ENCODE results near the gene ALDH3B2. TPM values are rescaled to one million over a fixed set of nuclear protein-coding genes. Genes with fewer than 3 reads are reported as not detected.
"Not testable (repeated sequence)": the region's sequence is repeated elsewhere in the genome, so short reads cannot be mapped to it uniquely, and the experiment has no call there.

The ALDH3B2 gene
- total and polyA plus RNA-seq, 10 donors, result 0.03 TPM; not detected in 9

DNA sequence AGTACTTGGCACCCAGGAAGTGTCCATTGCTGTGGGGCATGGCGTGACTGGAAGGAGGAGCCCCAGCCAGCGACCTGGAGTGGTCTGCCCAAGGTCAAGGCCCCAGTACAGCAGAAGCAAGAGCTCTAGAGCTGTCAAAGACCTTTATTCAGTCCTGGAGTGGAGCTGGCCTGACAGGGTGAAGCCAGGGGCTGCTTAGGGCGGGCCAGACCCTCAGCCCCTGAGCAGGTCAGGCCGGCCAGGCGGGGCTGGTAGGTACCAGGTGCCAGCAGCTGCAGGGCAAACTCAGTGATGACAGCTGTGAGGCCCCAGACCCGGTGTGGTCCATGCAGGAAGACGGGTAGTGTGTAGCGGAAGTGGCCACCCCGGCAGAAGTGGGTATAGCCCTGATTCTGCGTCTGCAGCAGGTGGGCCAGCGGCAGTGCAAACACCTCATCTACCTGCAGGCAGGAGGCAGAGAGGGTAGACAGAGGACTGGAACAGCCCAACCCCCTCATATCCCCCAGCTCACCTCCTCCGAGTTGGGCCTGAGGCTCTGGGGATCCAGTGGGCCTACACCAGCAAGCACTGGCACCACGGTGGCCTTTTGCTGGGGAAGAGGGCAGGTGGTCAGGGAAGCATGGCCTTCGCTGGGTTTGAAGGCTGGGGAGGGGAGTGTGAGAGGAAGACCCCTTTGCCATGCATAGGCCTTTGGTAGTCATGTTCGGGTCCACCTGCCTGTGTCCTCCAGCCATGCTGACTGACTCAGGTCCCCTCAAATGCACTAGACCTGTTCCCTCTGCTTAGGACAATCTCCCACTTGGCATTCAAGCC is 46.4 kb downstream of the ALDH3B2 start:
- 86 to 93% (median 89%) methylated on average over 13 to 15 of the region's 15 CpGs for WGBS, 5 donors
- Histone ChIP-seq H3K27ac (no peak overlapping the region), H3K4me1 (peaks cover 7 to 25% (median 20%) of the 10 kb centered on the region in 6 donors), H3K9me3 (no peaks in the 10 kb centered on the region), H3K27me3 (replicated peaks in 1 of 7) (no peaks in the 10 kb centered on the region), H3K36me3 (no peaks in the 10 kb centered on the region), H3K4me3 (no peak overlapping the region)
- TF ChIP-seq POLR2AphosphoS5 (IDR thresholded peaks at IDR 0.05), result no peak
- TF ChIP-seq POLR2A (IDR thresholded peaks at IDR 0.05), result no peak
- no peak for TF ChIP-seq CTCF (IDR thresholded peaks at IDR 0.05 in 8 of 11, conservative IDR thresholded peaks at IDR 0.05 in 3 of 11)
- DNase-seq, result peak; percentile 76
- intact Hi-C loops (cut with DNase I; ENCODE audit: low total_unique reads), result no loop called here

DNA sequence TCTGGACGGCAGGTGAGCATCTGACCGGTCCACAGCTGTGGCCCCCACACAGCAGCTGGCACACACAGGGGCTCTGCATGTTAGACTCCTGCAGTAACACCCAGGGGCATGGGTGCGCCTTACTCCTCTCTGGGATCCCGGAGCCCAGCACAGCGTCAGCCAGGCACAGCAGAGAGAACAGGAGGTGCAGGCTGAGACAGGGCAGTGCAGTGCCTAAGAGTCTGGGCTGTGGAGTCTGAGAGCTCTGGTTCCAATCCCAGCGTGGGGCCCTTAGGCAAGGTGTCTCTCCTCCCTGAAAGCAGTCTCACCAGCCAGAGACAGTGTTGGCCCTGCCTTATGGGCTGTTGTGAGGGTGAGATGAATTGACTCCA is 47.0 kb downstream of the ALDH3B2 start:
- no peaks in the 10 kb centered on the region for H3K36me3 ChIP-seq
- WGBS, 5 donors, result 90 to 100% (median 94%) methylated on average over 3 to 6 of the region's 6 CpGs
- H3K27me3 ChIP-seq (replicated peaks in 1 of 7), result no peaks in the 10 kb centered on the region
- intact Hi-C loops (cut with DNase I; ENCODE audit: low total_unique reads), result no loop called here
- peaks cover 7 to 25% (median 20%) of the 10 kb centered on the region in 6 donors for H3K4me1 ChIP-seq
- no peak overlapping the region for H3K27ac ChIP-seq
- no peaks in the 10 kb centered on the region for H3K9me3 ChIP-seq
- no peak for TF ChIP-seq POLR2AphosphoS5 (IDR thresholded peaks at IDR 0.05)
- peak; percentile 70 for DNase-seq
- H3K4me3 ChIP-seq, result no peak overlapping the region

GRCh38 chr11:67626970-67627369 is 47.5 kb downstream of the ALDH3B2 start:
- TF ChIP-seq POLR2AphosphoS5 (IDR thresholded peaks at IDR 0.05) (no peak), CTCF (IDR thresholded peaks at IDR 0.05 in 8 of 11, conservative IDR thresholded peaks at IDR 0.05 in 3 of 11) (no peak), POLR2A (IDR thresholded peaks at IDR 0.05) (no peak)
- DNase-seq, result peak; percentile 69
- Histone ChIP-seq H3K4me1 (peaks cover 7 to 25% (median 20%) of the 10 kb centered on the region in 6 donors), H3K27ac (no peak overlapping the region), H3K4me3 (no peak overlapping the region), H3K9me3 (no peaks in the 10 kb centered on the region), H3K27me3 (replicated peaks in 1 of 7) (no peaks in the 10 kb centered on the region), H3K36me3 (no peaks in the 10 kb centered on the region)
- intact Hi-C loops (cut with DNase I; ENCODE audit: low total_unique reads), result no loop called here
- WGBS, 5 donors, result 90 to 95% (median 94%) methylated on average over 8 to 10 of the region's 10 CpGs

DNA sequence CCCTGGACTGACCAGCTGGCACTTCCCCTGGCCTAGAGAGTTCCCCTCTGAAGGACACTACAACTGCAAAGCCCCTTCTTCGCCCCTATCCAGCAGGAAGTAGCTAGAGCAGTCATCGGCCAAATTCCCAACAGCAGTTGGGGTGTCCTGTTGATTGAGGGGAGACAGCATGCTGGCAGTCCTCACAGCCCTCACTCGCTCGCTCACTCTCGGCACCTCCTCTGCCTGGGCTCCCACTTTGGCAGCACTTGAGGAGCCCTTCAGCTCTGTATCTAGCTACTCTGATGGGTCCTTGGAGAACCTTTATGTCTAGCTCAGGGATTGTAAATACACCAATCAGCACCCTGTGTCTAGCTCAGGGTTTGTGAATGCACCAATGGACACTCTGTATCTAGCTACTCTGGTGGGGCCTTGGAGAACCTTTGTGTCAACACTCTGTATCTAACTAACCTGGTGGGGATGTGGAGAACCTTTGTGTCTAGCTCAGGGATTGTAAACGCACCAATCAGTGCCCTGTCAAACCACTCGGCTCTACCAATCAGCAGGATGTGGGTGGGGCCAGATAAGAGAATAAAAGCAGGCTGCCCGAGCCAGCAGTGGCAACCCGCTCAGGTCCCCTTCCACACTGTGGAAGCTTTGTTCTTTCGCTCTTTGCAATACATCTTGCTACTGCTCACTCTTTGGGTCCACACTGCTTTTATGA is 48.1 kb downstream of the ALDH3B2 start:
- H3K27ac ChIP-seq; H3K9me3 ChIP-seq; H3K27me3 ChIP-seq (replicated peaks in 1 of 7); H3K36me3 ChIP-seq; DNase-seq; intact Hi-C loops (cut with DNase I; ENCODE audit: low total_unique reads); H3K4me3 ChIP-seq: not testable (repeated sequence)
- H3K4me1 ChIP-seq, result peaks cover 7 to 23% (median 20%) of the 10 kb centered on the region in 6 donors
- 89 to 95% (median 92%) methylated on average over 9 to 10 of the region's 10 CpGs for WGBS, 5 donors

- 75 to 94% (median 89%) methylated on average over 1 of the region's 1 CpG for WGBS, 5 donors
- H3K4me1 ChIP-seq; intact Hi-C loops (cut with DNase I; ENCODE audit: low total_unique reads); H3K4me3 ChIP-seq; H3K27ac ChIP-seq; H3K9me3 ChIP-seq; H3K27me3 ChIP-seq (replicated peaks in 1 of 7); DNase-seq; H3K36me3 ChIP-seq: not testable (repeated sequence)
Measured at GRCh38 chr11:67623795-67624194, 50.6 kb downstream of the ALDH3B2 start.

DNA sequence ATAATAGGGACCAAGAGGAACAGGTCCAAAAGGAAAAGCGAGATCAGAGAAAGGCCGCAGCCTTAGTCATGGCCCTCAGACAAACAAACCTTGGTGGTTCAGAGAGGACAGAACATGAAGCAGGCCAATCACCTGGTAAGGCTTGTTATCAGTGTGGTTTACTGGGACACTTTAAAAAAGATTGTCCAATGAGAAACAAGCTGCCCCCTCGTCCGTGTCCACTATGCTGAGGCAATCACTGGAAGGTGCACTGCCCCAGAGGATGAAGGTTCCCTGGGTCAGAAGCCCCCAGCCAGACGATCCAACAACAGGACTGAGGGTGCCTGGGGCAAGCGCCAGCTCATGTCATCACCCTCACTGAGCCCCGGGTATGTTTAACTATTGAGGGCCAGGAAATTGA is 51.5 kb downstream of the ALDH3B2 start:
- H3K27ac ChIP-seq; H3K36me3 ChIP-seq; H3K9me3 ChIP-seq; H3K27me3 ChIP-seq (replicated peaks in 1 of 7); DNase-seq; intact Hi-C loops (cut with DNase I; ENCODE audit: low total_unique reads); H3K4me1 ChIP-seq; H3K4me3 ChIP-seq: not testable (repeated sequence)
- 60 to 90% (median 75%) methylated on average over 6 to 7 of the region's 7 CpGs for WGBS, 5 donors

GRCh38 chr11:67621928-67622327 is 52.5 kb downstream of the ALDH3B2 start:
- intact Hi-C loops (cut with DNase I; ENCODE audit: low total_unique reads); H3K4me1 ChIP-seq; H3K27ac ChIP-seq; DNase-seq; H3K27me3 ChIP-seq (replicated peaks in 1 of 7); H3K4me3 ChIP-seq; H3K9me3 ChIP-seq; H3K36me3 ChIP-seq: not testable (repeated sequence)
- 61 to 86% (median 77%) methylated on average over 2 to 3 of the region's 3 CpGs for WGBS, 5 donors

DNA sequence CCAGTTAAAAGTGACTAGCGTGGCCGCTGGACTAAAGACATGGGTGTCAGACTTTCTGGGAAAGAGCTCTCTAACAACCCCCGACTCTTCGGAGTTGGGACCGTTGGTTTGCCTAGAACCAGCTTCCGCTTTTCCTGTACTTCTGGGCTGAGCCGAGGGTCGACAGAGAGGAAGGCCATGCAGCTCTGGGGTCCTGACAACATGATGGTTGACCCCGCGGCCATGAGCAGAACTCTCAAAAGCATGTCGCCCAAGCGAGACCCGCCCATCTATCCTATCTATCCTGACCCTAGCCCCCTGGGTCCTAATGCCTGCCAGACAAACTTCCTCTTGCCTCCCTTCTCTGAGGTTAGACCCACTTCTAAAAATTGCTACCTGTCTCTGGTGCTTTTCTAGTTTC is 53.8 kb downstream of the ALDH3B2 start:
- H3K27me3 ChIP-seq (replicated peaks in 1 of 7), result peaks cover 0 to 14% (median 0%) of the 10 kb centered on the region in 7 donors
- DNase-seq; H3K4me3 ChIP-seq; H3K27ac ChIP-seq; intact Hi-C loops (cut with DNase I; ENCODE audit: low total_unique reads); H3K36me3 ChIP-seq; H3K9me3 ChIP-seq: not testable (repeated sequence)
- 84 to 90% (median 86%) methylated on average over 11 to 13 of the region's 13 CpGs for WGBS, 5 donors
- peaks cover 0 to 13% (median 6%) of the 10 kb centered on the region in 6 donors for H3K4me1 ChIP-seq
